Measurements from ENCODE around the gene ARGLU1.

ARGLU1 gene

DNA sequence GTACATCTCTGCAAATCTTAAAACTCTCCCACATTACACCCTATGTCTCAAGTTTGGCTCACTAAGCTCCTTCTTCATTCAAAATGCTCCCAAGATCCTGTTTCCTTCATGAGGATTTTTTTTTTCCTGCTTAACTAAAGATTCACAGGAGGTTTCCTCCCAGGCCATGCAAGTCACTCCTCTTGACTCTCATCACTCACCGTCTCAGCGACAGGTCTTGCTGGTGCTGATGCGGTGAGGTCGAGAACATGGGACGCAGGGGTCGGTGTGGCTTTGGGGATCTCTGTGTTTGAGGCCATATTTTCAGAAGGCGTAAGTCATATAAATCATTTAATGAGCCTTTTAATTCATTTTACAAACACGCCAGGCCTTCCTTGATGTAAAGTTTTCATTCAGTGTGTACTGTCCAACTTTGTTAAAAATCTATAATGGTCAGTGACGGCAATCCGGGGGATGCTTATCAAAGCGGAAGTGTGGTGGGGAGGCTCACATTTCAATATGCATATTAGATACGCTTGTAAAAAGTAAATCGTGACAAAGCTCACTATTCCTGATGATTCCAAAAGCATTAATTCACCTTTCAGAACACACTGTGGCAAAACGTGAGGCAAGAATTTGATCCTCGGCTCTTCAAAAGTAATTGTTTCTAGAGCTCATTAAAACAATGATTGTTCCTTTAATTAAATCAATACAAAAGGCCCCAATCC is 52.9 kb downstream of the ARGLU1 start:
- Histone ChIP-seq H3K27me3 (replicated peaks; ENCODE audit: control insufficient read depth, insufficient read depth, low read length) (no peaks in the 10 kb centered on the region), H3K4me3 (replicated peaks; ENCODE audit: low read depth, low read length) (no peak overlapping the region), H3K36me3 (ENCODE audit: control insufficient read depth, insufficient read depth, low read length) (no peaks in the 10 kb centered on the region)
- TF ChIP-seq, protein P1, sequence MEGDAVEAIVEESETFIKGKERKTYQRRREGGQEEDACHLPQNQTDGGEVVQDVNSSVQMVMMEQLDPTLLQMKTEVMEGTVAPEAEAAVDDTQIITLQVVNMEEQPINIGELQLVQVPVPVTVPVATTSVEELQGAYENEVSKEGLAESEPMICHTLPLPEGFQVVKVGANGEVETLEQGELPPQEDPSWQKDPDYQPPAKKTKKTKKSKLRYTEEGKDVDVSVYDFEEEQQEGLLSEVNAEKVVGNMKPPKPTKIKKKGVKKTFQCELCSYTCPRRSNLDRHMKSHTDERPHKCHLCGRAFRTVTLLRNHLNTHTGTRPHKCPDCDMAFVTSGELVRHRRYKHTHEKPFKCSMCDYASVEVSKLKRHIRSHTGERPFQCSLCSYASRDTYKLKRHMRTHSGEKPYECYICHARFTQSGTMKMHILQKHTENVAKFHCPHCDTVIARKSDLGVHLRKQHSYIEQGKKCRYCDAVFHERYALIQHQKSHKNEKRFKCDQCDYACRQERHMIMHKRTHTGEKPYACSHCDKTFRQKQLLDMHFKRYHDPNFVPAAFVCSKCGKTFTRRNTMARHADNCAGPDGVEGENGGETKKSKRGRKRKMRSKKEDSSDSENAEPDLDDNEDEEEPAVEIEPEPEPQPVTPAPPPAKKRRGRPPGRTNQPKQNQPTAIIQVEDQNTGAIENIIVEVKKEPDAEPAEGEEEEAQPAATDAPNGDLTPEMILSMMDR (IDR thresholded peaks at IDR 0.05; ENCODE audit: insufficient read depth, low read length, poor library complexity, severe bottlenecking), result no peak
- DNase-seq (ENCODE audit: extremely low read depth, insufficient read length), result no peak

DNA sequence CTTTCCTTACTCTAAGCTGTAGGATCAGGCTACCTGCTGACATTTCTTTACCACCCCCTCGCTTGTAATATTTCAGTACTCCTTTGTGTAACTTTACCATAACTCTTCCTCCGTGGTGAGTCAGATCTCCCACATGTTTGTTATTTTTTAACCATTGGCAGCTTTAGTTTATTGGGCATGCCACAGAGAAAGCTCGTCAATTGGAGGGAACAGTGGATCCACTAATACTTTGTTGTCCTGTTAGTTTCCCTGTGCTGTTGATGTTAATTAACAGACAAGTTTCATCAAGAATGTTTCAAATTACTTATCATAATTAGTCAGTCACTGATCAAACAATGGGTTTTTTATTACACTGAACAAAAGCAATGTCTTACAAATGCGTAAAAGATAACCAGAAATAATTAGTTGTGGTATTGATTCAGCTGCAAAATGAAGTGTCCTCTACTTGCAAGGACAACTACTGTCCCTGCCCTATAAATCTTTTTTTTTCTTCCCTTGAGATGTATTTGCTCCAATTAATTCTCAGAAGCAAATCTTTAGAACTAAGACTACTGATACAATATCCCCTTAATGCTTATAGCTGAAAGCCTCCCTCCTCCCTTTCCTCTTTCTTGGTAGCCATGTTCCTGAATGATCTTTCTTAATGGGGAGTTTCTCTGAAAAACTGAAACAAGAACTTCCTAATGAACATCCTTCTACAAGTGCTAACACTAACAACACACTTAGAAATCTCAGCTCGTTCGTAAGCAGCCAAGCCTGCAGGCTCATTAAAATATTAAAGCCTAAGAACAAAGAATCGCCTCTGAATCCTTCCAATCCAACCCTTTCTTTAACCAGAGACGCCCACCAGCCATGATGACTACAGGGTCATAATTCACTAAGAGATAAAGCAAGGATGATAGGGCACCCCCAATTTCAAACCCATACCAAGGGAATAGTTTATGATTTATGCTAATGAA is 54.6 kb downstream of the ARGLU1 start:
- no peak overlapping the region for H3K4me3 ChIP-seq (replicated peaks; ENCODE audit: low read depth, low read length)
- H3K36me3 ChIP-seq (ENCODE audit: control insufficient read depth, insufficient read depth, low read length), result no peaks in the 10 kb centered on the region
- no peak for DNase-seq (ENCODE audit: extremely low read depth, insufficient read length)
- H3K27me3 ChIP-seq (replicated peaks; ENCODE audit: control insufficient read depth, insufficient read depth, low read length), result no peaks in the 10 kb centered on the region
- TF ChIP-seq, protein P1 (IDR thresholded peaks at IDR 0.05; ENCODE audit: insufficient read depth, low read length, poor library complexity, severe bottlenecking), result no peak

DNA sequence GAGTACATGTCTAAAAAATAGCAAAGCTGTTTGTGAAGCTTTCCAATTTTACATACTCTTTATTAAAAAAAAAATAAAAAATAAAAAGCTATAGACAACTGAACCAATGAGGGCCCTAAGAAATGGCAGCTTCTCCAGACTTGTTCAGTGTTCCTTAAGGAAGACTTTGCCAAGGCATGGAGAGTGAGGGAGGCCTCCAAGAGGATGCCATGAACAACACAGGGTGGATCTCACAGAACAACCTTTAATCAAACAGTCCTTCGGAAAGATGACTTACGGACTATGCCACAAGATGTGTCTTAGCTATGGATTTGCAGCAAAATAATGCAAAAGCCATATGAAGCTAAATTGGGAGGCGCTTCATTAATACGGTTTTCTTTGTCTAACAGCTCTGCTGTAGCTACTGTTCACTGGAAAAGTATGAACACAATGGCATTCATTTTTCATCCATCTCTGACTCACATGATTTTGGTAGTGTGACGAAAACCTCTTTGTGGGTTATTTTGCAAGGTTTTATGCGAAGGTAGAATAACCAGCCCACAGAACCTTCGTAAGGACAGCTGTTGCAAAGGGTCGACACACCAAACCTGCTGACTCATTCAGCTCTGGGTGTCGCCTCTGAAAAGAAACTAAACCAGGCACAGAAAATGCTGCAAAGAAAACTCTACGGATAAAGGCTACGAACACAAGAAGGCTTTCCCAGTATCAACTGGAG is 60.2 kb downstream of the ARGLU1 start:
- H3K36me3 ChIP-seq (ENCODE audit: control insufficient read depth, insufficient read depth, low read length), result no peaks in the 10 kb centered on the region
- DNase-seq (ENCODE audit: extremely low read depth, insufficient read length), result no peak
- no peaks in the 10 kb centered on the region for H3K27me3 ChIP-seq (replicated peaks; ENCODE audit: control insufficient read depth, insufficient read depth, low read length)
- TF ChIP-seq, protein P1 (IDR thresholded peaks at IDR 0.05; ENCODE audit: insufficient read depth, low read length, poor library complexity, severe bottlenecking), result no peak
- H3K4me3 ChIP-seq (replicated peaks; ENCODE audit: low read depth, low read length), result no peak overlapping the region

GRCh38 chr13:106506286-106506685 is 61.7 kb downstream of the ARGLU1 start:
- no peaks in the 10 kb centered on the region for H3K27me3 ChIP-seq (replicated peaks; ENCODE audit: control insufficient read depth, insufficient read depth, low read length)
- H3K4me3 ChIP-seq (replicated peaks; ENCODE audit: low read depth, low read length), result no peak overlapping the region
- DNase-seq (ENCODE audit: extremely low read depth, insufficient read length), result no peak
- TF ChIP-seq, protein P1 (IDR thresholded peaks at IDR 0.05; ENCODE audit: insufficient read depth, low read length, poor library complexity, severe bottlenecking), result no peak
- H3K36me3 ChIP-seq (ENCODE audit: control insufficient read depth, insufficient read depth, low read length), result no peaks in the 10 kb centered on the region

DNA sequence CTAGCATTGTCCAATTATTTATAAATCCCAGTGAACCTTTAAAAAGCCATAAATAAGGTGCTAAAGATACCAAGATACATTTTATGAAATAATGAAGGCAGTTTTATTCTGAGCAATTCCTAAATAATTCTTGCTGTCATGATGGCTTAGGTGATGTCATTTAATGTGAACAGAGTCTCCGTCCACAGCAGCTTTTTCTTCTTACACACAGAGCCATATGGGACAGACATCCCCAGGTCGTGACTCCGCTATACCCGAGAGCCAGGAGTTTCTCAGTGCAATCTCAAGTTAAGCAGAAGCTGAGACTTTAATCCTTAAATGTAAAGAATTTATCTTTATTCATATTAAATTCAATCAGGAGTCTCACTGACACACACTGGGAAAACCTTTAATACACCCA is 62.2 kb downstream of the ARGLU1 start:
- Histone ChIP-seq H3K36me3 (ENCODE audit: control insufficient read depth, insufficient read depth, low read length) (no peaks in the 10 kb centered on the region), H3K27me3 (replicated peaks; ENCODE audit: control insufficient read depth, insufficient read depth, low read length) (no peaks in the 10 kb centered on the region), H3K4me3 (replicated peaks; ENCODE audit: low read depth, low read length) (no peak overlapping the region)
- DNase-seq (ENCODE audit: extremely low read depth, insufficient read length), result no peak
- TF ChIP-seq, protein P1 (IDR thresholded peaks at IDR 0.05; ENCODE audit: insufficient read depth, low read length, poor library complexity, severe bottlenecking), result no peak
